ENCODE measurements around the gene PUM2. TPM values are rescaled to one million over a fixed set of nuclear protein-coding genes. Genes with fewer than 3 reads are reported as not detected.
"Not testable (repeated sequence)": the region's sequence is repeated elsewhere in the genome, so short reads cannot be mapped to it uniquely, and the experiment has no call there.

The PUM2 gene
- total RNA-seq, 1 experiment from 2014 or later, result 35.1 TPM

- peak; percentile 47 for DNase-seq (ENCODE audit: low read depth)
Observed at GRCh38 chr2:20235655-20236305, 114.9 kb downstream of the PUM2 start.

GRCh38 chr2:20234597-20234996 lies 116.0 kb downstream of the PUM2 start:
- DNase-seq (ENCODE audit: low read depth), result not testable (repeated sequence)

DNA sequence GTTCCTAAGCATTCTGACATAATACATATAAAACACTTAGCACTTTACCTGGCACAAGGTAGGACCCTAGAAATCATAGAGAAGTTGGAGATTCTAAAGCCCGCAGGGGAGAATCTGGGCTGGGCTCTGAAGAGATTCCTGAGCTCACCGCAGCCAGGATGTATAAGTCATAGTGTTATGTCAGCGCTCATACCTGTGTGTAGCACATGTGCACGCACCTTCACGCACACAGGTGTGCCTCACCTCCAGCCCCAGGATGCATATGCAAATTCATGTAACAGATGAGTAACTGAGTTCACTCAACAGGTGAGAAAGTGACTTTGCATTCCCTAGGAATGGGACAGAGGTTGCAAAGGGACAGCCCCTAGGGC lies 117.8 kb downstream of the PUM2 start:
- DNase-seq (ENCODE audit: low read depth), result no peak

GRCh38 chr2:20231598-20232026 lies 119.0 kb downstream of the PUM2 start:
- peak; percentile 99 for DNase-seq (ENCODE audit: low read depth)

DNA sequence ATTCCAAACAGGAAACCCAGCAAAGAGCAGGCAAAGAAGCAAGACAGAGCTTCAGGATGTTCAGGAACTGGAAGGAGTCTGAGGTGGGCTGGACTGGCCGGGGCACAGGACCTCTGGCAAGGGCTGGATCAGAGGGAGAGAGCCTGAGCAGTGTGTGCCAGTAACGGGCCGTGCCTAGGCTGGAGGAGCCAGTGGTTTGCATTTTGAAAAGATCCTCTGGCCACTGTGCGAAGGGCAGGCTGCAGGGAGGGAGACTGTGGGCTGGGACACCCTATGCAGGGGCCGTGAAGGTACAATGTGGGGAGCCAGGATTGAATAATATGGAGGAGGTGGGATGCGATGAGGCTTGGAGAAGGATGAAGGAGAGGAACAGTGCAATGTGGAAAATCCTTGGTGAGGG lies 119.5 kb downstream of the PUM2 start:
- DNase-seq (ENCODE audit: low read depth), result peak; percentile 37

- DNase-seq (ENCODE audit: low read depth), result no peak
Observed at GRCh38 chr2:20230114-20230425, 120.6 kb downstream of the PUM2 start.

GRCh38 chr2:20229322-20230113 lies 121.1 kb downstream of the PUM2 start:
- no peak for DNase-seq (ENCODE audit: low read depth)

DNA sequence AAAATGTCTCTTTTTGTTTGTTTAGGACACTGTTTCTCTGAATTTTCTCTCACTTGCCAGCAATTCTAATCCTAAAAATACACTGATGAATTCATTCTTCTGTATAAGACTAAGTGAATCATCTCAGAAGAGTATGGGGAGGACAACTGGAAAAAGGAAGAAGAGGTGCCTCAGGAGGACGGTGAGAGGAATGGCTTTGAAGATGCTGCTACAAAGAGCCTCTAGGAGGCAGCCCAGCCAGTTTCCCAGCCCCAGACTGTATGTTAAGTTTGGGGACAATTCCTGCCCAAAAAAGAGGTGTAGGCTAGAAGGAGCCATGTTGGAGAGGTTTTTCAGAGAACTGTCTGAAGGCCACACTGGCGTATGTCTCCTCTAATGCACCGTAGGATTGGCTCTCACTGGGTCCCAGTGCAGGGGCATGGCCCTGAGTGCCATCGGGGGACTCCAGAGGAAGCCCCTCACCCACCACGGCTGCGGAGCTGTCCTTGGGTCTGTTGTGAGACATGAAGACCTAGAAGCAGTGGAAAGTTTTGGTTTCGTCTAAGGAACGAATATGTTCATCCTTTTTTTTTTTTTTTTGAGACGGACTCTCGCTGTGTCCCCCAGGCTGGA lies 122.6 kb downstream of the PUM2 start:
- DNase-seq (ENCODE audit: low read depth), result no peak

GRCh38 chr2:20226152-20226545 lies 124.5 kb downstream of the PUM2 start:
- DNase-seq (ENCODE audit: low read depth), result no peak

GRCh38 chr2:20225294-20226151 lies 125.1 kb downstream of the PUM2 start:
- peak; percentile 79 for DNase-seq (ENCODE audit: low read depth)

DNA sequence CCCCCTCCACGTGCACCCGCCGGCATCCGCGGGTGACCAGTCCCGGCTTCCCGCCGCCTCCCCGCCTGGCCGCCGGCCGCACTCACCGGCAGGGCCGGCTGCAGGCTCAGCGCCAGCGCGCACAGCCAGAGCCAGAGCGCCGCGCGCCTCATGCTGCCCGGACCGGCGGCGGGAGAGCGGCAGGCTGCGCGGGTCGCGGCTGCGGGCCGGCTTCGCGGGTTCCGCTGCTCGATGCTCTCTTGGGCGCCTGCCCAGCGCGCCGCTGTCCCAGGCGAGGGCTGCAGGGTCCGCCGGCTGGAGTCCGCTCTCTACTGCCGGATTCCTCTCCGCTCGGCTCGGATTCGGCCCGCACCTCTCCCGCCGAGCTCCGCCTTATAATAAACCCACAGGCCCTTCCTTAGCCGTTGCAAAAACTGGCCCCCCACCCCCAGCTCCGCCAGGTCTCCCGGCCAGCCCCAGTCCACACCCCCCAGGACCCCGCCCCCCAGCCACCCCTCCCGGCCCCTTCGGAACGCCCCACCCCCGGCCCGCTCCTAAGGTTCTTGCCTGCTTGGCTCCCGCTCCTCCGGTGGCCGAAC lies 125.8 kb downstream of the PUM2 start, which contains the start of gene SDC1:
SDC1 (minus strand) TSS at position 415 of the 578 bp plus-strand sequence; CDS start at position 152, 263 bp downstream.
- peak; percentile 71 for DNase-seq (ENCODE audit: low read depth)

GRCh38 chr2:20224164-20224715 lies 126.4 kb downstream of the PUM2 start:
- no peak for DNase-seq (ENCODE audit: low read depth)

DNA sequence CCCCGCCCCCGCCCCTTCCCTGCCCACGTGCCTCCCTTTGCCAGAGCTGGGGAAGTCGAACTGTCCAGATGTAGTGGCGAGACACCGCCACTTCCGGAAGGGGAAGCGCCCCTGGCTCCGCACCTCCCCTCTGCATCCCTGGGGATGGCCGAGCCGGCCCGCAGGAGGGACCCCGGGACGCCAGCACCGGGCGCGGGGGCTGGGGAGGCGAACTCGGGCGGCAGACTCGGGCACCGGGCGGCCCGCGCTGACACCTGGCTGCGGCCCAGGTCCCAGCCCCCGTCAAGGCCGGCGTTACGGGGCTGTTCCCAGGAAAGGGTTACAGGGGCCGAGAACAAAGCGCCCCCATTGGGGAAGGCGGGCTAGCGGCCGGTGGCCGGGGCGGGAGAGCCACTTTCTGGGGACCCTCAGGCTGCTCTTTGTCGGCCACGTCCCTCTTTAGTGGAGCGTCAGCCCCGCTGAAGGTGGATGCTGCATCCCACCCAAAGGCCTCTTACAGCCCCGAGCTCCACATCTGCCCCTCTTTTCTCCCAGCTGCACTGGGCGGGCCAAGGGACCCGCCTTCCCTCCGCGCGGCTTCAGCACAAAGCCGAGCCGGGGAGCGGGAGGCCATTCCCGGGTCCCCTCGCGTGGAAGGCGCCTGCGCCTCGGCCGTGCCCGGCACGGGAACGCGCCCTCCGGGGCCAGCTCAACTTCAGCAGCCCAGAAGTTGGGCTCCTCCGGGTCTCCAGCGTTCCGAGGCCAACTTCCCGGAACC lies 127.1 kb downstream of the PUM2 start:
- peak; percentile 69 for DNase-seq (ENCODE audit: low read depth)

DNA sequence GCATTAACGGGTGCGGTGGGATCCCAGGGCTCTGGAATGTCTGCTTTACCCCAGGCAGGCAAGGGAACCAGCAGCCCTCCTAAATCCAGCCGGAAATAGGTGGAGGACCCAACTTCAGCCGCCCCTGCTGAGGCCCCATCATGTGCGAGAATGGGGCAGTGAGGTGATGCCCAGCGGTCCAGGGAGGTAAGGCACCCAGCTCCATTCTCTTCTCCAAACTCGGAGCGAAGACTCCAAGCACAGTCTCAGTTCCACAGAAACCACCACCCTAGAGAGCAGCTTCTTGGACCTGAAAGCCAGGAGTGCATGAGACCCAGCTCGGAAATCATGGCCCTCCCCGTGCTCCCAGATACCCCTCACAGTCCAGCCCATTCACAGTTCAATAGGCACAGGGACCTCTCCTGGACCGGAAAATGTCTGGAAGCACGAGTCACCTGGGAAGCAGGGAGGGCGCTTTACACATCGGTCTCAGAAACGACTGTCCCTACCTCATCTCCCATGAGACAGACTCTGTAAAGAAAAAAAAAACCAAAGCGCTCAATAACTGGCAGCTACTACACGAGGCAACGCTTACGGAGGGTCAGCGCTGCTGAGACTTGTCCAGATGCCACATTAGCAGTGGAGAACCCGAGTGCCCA lies 127.8 kb downstream of the PUM2 start:
- no peak for DNase-seq (ENCODE audit: low read depth)

DNA sequence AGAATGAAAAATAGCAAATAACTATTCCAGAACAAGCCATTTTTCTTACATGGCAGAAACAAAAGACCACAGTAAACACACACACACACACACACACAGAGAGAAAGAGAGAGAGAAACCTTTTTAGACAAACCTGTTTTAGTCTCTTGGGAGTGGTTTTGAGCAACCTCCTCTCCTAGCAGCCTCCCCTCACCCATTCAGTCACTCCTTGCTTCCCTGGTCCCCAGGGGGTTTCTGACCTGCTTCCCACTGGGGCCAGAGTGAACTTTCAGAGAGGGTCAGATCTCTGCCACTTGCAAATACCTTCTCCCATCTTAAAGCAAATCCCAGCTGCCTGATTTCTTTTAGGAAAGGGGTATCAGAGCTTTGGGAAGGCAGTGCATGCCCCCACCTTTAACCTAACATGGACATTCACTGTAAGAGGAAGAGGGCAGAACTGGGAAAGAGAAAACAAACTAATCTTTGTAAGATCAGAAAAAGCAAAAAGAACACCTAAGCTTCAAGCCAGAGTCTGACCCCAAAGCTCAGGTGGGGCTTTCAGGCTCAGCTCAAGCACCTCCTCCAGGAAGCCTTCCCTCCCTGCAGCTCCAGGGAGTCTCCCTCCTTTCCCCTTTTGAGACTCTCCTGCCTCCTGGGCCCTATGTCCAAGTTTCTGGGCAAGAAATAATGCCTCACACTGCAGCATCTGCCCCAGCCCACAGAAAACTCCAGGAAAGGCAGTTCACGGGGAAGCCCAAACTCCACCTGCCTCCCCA lies 128.5 kb downstream of the PUM2 start:
- no peak for DNase-seq (ENCODE audit: low read depth)

DNA sequence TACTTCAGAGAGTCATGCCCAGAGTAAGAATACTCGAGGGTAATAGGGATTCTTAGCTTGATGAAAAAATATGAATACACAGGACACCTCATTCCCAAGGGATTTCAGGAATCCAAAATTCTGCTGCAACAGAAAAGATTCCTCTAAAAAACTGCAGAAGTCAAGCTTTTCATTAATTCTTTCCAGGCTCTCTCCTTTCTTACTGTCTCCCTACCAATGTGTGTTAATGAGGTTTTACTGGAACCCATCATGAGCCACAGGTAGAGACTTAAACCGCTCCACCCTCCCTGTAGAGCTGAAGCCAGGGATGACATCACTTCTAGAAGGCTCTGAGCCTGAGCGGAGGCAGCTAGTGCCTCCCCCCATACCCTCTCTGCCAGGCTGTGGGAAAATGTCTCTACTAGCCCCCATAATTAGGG lies 129.1 kb downstream of the PUM2 start:
- DNase-seq (ENCODE audit: low read depth), result no peak

- DNase-seq (ENCODE audit: low read depth), result no peak
Observed at GRCh38 chr2:20220806-20221554, 129.7 kb downstream of the PUM2 start.

GRCh38 chr2:20219763-20220380 lies 130.8 kb downstream of the PUM2 start:
- DNase-seq (ENCODE audit: low read depth), result no peak

Data from HT1080 (cell line).